NCI-H82 treated with DMSO at 0.1 percent for 48 hours (cell line): ENCODE data around the gene OR2T3.
"Not testable (repeated sequence)": the region's sequence is repeated elsewhere in the genome, so short reads cannot be mapped to it uniquely, and the experiment has no call there.

Experiments
- DNase-seq: peaks from one replicate; lab custom pipeline; 2025; ENCODE audit not compliant: unreplicated experiment; lab: John Stamatoyannopoulos, UW

The OR2T3 gene, protein sequence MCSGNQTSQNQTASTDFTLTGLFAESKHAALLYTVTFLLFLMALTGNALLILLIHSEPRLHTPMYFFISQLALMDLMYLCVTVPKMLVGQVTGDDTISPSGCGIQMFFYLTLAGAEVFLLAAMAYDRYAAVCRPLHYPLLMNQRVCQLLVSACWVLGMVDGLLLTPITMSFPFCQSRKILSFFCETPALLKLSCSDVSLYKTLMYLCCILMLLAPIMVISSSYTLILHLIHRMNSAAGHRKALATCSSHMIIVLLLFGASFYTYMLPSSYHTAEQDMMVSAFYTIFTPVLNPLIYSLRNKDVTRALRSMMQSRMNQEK

DNA sequence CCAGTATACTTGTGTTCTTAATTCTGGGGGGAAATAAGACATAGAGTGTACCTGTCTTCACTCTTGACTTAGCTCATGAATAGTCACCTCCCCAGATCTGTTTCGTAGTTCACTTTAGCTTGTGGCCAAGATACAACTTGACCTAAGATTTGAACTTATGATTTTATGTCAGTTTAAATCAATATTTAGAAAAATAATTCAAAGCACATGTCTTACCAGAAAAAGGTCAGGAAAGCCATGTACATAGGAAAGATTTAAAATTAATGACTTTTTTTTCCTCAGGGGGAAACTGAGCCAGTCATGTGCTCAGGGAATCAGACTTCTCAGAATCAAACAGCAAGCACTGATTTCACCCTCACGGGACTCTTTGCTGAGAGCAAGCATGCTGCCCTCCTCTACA is at the start of gene OR2T3:
TSS of gene OR2T3 (plus strand) at position 301 of the 400 bp plus-strand sequence. CDS start at position 301, 0 bp downstream.
- not testable (repeated sequence) for DNase-seq

DNA sequence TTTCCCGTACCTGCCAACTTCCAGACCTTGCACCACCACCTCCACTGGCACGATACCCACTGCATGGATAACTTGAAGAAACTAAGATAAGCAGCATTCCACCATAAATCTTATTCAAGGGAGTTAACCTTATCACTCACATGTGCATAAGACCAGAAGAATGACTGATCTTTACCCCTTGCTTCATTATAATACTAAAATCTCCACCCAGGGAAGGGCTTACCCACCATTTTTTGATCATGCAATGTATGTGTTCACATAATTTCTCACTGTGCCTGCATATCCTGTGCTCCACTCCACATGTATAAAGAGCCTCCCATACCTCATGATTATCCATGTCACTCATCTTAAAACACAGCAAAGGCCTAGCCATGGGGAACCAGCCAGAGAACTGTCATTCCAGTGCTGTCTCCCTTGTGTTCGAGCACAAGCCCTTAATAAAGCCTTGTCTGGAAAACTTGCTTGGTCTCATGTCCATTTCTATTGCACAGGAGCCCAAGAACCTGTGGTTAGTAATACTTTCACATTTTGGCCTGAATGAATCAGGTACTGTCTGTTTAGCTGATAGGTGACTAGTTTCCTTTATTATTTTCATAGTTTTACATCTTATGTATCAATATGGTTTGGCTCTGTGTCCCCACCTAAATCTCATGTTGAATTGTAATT is 45.5 kb upstream of the OR2T3 start:
- DNase-seq = not testable (repeated sequence)

DNA sequence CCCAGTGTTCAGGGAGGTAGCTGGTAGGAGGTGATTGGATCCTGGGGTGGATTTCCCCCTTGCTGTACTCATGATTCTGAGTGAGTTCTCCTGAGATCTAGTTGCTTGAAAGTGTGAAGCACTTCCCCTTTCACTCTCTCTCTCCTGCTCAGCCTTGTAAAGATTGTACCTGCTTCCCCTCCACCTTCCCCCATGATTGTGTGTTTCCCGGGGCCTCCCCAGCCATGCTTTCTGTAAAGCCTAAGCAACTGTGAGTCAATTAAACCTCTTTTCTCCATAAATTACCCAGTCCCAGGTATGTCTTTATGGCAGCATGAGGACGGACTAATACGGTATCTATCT is 45.0 kb upstream of the OR2T3 start:
- not testable (repeated sequence) for DNase-seq

GRCh38 chr1:248431683-248432082 is 41.5 kb upstream of the OR2T3 start:
- not testable (repeated sequence) for DNase-seq

GRCh38 chr1:248432201-248432600 is 41.0 kb upstream of the OR2T3 start:
- DNase-seq = not testable (repeated sequence)

GRCh38 chr1:248433811-248434415 is 39.2 kb upstream of the OR2T3 start:
- not testable (repeated sequence) for DNase-seq

- DNase-seq = not testable (repeated sequence)
Measured at GRCh38 chr1:248434913-248435312, 38.2 kb upstream of the OR2T3 start.

- DNase-seq = not testable (repeated sequence)
Measured at GRCh38 chr1:248436303-248436702, 36.8 kb upstream of the OR2T3 start.

GRCh38 chr1:248438668-248439067 is 34.5 kb upstream of the OR2T3 start:
- not testable (repeated sequence) for DNase-seq

- not testable (repeated sequence) for DNase-seq
Measured at GRCh38 chr1:248439283-248439682, 33.9 kb upstream of the OR2T3 start.

DNA sequence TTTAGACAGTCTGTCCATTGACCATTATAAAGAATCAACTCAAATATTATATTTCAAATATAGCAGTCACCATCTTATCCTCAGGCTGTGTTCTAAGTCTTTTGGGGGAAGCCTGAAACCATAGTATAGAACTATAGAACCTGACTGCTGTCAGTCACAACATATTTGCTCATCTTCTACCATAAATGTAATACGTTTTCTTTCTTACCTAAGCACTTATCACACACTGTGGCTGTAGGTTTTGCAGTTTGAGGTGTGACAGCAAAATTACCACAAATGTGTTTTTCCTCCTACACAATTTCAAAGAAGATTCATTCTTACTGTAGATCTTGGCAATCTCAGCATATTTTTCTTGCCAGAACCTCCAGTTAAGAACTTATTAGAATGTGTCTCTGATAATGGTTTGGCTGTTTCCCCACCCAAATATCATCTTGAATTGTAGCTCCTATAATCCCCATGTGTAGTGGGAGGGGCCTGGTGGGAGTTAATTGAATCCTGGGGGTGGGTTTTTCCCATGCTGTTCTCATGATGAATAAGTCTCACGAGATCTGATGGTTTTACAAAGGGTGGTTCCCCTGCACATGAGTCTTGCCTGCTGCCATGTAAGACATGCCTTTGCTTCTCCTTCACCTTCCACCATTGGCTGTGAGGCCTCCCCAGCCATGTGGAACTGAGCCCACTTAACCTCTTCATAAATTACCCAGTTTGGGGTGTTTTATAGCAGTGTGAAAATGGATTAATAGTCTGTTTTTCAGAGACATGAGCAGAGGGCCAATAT is 30.5 kb upstream of the OR2T3 start:
- not testable (repeated sequence) for DNase-seq

DNA sequence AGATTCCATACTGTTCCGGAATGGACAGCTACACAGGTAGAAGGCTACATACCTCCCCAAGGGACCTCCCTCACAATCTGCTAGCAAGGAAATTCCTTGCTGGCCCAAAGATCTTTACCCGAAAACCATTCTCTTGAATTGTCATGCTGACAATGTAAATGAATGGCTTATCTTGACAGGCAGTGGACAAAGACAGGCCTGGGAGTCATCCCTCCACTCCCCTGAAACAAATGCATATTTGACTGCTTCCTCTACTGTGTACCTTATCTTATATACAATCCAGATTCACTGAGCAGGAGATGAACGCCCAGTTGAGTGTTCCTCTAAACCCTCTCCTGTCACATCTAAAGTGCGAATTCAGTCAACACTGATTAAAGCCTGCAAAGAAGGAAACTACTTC is 28.5 kb upstream of the OR2T3 start:
- not testable (repeated sequence) for DNase-seq

DNA sequence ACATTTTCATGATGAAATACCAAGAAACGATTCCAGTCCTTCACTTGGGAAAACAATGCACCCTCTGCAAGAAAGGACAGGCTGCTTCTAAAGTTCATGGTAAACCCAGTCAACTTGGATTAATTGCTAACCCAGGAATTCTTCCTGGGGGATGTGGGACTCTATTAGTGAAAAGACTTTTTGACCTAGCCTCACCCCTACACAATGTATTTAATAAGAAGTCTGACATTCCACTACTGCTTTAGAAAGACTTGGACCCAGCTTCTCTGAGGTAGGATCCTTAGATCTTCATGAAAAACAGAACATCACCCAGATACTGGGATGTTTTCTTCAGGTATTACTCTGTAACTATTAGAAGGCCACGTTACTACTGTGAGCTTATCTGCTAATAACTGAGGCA is 27.8 kb upstream of the OR2T3 start, which contains the start of gene OR2T2:
TSS of gene OR2T2 (plus strand) at position 239 of the 400 bp plus-strand sequence. CDS start 7,161 bp downstream, outside the sequence.
- DNase-seq = not testable (repeated sequence)

GRCh38 chr1:248448409-248449074 is 24.6 kb upstream of the OR2T3 start:
- not testable (repeated sequence) for DNase-seq

DNA sequence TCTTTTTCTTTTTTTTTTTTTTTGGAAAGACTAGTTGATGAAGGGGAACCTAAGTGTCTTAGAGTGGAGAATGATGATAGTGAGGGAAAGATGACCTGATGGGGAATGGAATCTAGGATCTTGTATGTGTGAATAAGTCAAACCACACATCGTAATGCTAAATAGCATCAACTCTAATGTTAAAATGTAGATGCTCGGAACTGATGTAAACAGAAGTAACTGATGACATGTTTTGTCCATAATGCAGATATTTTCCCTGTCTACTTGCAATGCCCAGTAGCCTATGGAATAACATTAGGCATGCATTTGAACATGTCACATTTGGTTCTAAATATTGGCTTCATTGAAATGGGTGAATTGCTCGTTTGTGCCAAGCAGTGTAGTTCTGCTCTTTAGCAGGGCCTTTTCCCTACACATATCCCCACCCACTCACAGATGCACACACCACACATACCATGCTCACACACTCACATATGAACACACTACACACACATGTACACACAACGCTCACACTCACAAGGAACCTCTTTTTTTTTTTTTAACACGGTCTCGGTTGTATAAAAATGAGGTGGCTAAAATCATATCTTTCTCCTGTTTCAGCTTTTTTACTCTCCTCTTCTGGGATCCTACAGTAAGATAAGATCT is 23.2 kb upstream of the OR2T3 start:
- not testable (repeated sequence) for DNase-seq

- DNase-seq = not testable (repeated sequence)
Measured at GRCh38 chr1:248450466-248451145, 22.5 kb upstream of the OR2T3 start.

DNA sequence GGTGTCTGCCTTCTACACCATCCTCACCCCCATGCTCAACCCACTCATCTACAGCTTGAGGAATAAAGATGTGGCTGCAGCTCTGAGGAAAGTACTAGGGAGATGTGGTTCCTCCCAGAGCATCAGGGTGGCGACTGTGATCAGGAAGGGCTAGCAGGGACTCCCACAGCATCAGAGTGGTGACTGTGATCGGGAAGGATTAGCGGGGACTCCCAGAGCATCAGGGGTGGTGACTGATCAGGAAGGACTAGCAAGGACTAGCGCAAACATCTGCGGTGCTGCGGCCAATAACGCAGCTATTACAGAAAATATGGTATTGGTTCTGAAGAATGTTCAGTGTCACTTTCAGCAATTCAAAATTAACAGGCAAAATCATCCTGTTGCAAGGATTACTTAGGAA is 19.5 kb upstream of the OR2T3 start:
- not testable (repeated sequence) for DNase-seq

DNA sequence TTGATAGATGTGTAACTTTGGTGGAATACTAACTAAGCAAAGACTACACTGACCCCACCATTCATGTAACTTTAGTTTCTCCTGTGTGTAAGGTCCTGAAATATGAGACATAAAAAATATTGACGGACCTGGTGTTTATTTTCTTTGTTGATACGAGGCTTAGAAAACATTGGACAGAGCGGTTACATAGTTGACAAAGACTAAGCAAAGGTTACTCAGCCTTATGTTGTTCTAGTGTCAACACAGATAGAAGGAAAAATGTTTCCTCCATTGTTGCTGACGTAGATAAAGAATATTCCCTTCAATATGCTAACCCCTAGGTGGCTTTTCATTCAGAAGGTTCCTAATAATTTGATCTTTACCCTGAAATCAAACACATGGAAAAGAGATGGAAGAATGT is 18.1 kb upstream of the OR2T3 start:
- not testable (repeated sequence) for DNase-seq

GRCh38 chr1:248456635-248457034 is 16.5 kb upstream of the OR2T3 start:
- DNase-seq = not testable (repeated sequence)
